ENCODE results near the gene RTCA.
A peak's percentile ranks its signal among the peaks of the same experiment; 100 is the strongest.
"Not testable (repeated sequence)": the region's sequence is repeated elsewhere in the genome, so short reads cannot be mapped to it uniquely, and the experiment has no call there.

RTCA gene

DNA sequence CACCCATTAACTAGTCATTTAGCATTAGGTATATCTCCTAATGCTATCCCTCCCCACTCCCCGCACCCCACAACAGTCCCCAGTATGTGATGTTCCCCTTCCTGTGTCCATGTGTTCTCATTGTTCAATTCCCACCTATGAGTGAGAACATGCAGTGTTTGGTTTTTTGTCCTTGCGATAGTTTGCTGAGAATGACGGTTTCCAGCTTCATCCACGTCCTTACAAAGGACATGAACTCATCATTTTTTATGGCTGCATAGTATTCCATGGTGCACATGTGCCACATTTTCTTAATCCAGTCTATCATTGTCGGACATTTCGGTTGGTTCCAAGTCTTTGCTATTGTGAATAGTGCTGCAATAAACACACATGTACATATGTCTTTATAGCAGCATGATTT lies 7.6 kb upstream of the RTCA start:
- H3K27me3 ChIP-seq (ENCODE audit: control insufficient read depth in 1 of 2, insufficient read depth in 2 of 2, low read length in 2 of 2); H3K4me1 ChIP-seq (ENCODE audit: control insufficient read depth, insufficient read depth, low read length); H3K9ac ChIP-seq (ENCODE audit: low read length in 2 of 2); H3K4me3 ChIP-seq (ENCODE audit: low read length in 2 of 2); H3K36me3 ChIP-seq (ENCODE audit: control insufficient read depth in 2 of 2, insufficient read depth in 2 of 2, low read length in 2 of 2); H3K9me3 ChIP-seq (ENCODE audit: control insufficient read depth in 2 of 2, low read length in 2 of 2); H3K27ac ChIP-seq (ENCODE audit: low read length): not testable (repeated sequence)

DNA sequence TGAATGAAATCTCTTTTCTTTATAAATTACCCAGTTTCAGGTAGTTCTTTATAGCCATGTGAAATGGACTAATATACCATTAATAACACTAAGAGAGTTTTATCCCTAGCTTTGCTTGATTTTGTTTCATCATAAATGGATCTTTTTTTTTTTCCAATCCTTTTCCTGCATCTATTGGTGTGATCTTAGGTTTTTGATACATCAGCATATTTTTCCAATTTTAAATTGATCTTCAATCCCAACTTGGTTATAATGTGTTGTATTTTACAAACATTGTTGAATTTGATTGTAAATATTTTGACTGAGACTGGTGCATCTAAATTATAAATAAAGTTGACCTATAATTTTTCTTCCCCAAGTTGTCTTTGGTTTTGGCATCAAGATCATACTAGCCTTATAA lies 4.3 kb upstream of the RTCA start:
- Histone ChIP-seq H3K36me3 (ENCODE audit: control insufficient read depth in 2 of 2, insufficient read depth in 2 of 2, low read length in 2 of 2) (no peaks in the 10 kb centered on the region), H3K4me1 (ENCODE audit: control insufficient read depth, insufficient read depth, low read length) (no peaks in the 10 kb centered on the region), H3K9me3 (ENCODE audit: control insufficient read depth in 2 of 2, low read length in 2 of 2) (no peaks in the 10 kb centered on the region), H3K27ac (ENCODE audit: low read length) (no peak overlapping the region), H3K27me3 (ENCODE audit: control insufficient read depth in 1 of 2, insufficient read depth in 2 of 2, low read length in 2 of 2) (no peaks in the 10 kb centered on the region), H3K4me3 (ENCODE audit: low read length in 2 of 2) (no peak overlapping the region), H3K9ac (ENCODE audit: low read length in 2 of 2) (no peak overlapping the region)

DNA sequence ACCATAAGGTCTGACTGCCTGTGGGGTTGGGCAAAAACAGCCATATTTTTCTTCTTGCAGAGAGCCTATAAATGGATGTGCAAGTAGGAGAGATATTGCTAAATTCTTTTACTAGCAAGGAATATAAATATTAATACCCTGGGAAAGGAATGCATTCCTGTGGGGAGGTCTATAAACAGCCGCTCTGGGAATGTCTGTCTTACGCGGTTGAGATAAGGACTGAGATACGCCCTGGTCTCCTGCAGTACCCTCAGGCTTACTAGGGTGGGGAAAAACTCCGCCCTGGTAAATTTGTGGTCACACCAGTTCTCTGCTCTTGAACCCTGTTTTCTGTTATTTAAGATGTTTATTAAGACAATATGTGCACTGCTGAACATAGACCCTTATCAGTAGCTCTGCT lies 1.9 kb upstream of the RTCA start:
- not testable (repeated sequence) for H3K9me3 ChIP-seq (ENCODE audit: control insufficient read depth in 2 of 2, low read length in 2 of 2); H3K27me3 ChIP-seq (ENCODE audit: control insufficient read depth in 1 of 2, insufficient read depth in 2 of 2, low read length in 2 of 2); H3K4me3 ChIP-seq (ENCODE audit: low read length in 2 of 2); H3K9ac ChIP-seq (ENCODE audit: low read length in 2 of 2); H3K27ac ChIP-seq (ENCODE audit: low read length); H3K36me3 ChIP-seq (ENCODE audit: control insufficient read depth in 2 of 2, insufficient read depth in 2 of 2, low read length in 2 of 2)
- peaks cover 12% of the 10 kb centered on the region for H3K4me1 ChIP-seq (ENCODE audit: control insufficient read depth, insufficient read depth, low read length)

DNA sequence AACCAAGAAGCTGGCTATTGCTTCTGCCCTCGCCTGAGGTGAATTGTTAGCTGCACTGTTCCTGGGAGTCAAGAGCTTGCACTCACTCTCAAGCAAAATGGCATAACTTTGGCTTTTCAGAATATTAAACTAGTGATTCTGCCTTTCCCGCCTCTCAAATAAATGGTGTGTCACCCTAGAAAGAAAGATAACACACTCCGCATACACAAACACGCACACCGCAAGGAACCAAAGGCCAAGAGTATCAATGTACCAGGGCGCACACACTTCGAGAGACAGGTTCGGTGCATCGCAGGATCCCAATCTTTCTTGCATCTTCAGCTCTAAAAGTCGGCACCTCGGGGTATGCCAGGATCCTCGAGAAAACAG lies 470 bp upstream of the RTCA start:
- Histone ChIP-seq H3K36me3 (ENCODE audit: control insufficient read depth in 2 of 2, insufficient read depth in 2 of 2, low read length in 2 of 2) (peaks cover 8 to 10% of the 10 kb centered on the region in 2 donors), H3K4me3 (ENCODE audit: low read length in 2 of 2) (peak overlapping the region; percentile 97), H3K27ac (ENCODE audit: low read length) (peak overlapping the region; percentile 64), H3K9me3 (ENCODE audit: control insufficient read depth in 2 of 2, low read length in 2 of 2) (no peaks in the 10 kb centered on the region), H3K9ac (ENCODE audit: low read length in 2 of 2) (peak overlapping the region; percentile 84 to 90), H3K27me3 (ENCODE audit: control insufficient read depth in 1 of 2, insufficient read depth in 2 of 2, low read length in 2 of 2) (no peaks in the 10 kb centered on the region), H3K4me1 (ENCODE audit: control insufficient read depth, insufficient read depth, low read length) (peaks cover 12% of the 10 kb centered on the region)

DNA sequence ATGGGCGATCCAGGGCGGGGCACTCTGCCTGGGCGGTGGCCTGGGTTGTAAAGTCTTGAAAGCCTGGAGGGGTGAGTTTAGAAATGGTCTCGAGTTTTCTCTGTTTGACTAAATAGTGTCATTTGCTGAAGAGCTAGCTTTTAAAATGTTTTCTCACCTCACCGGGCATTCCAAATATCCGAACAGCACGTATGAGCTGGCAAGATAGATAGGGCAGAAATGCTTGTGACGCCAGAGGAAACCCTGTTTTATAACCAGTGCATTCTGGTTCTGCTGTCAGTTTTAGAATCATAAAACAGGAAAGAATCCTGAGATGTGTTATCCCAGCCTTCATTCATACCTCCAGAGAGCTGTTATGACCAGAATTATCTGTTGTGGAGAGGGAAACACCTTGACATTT lies 725 bp downstream of the RTCA start:
- Histone ChIP-seq H3K9me3 (ENCODE audit: control insufficient read depth in 2 of 2, low read length in 2 of 2) (no peaks in the 10 kb centered on the region), H3K4me1 (ENCODE audit: control insufficient read depth, insufficient read depth, low read length) (peaks cover 12% of the 10 kb centered on the region), H3K27ac (ENCODE audit: low read length) (peak overlapping the region; percentile 64), H3K9ac (ENCODE audit: low read length in 2 of 2) (peak overlapping the region; percentile 84 to 90), H3K27me3 (ENCODE audit: control insufficient read depth in 1 of 2, insufficient read depth in 2 of 2, low read length in 2 of 2) (no peaks in the 10 kb centered on the region), H3K36me3 (ENCODE audit: control insufficient read depth in 2 of 2, insufficient read depth in 2 of 2, low read length in 2 of 2) (peaks cover 14 to 17% of the 10 kb centered on the region in 2 donors), H3K4me3 (ENCODE audit: low read length in 2 of 2) (peak overlapping the region; percentile 97)

DNA sequence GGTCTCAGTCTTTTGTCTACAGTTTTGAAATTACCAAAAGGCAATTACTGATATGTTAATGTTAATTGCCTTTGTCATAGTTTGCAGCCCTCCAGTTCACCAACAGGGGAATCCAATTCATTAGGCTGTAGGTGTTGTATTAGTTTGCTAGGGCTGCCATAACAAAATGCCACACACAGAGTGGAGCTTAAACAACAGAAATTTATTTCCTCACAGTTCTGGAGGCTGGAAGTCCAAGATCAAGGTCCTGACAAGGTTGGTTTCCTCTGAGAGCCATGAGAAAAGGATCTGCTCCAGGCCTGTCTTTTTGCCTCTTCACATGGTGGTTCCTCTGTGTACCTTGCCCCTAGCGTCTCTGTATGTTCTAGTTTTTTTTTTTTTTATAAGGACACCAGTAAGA lies 1.3 kb downstream of the RTCA start:
- H3K27ac ChIP-seq (ENCODE audit: low read length) = no peak overlapping the region
- peaks cover 18 to 19% of the 10 kb centered on the region in 2 donors for H3K36me3 ChIP-seq (ENCODE audit: control insufficient read depth in 2 of 2, insufficient read depth in 2 of 2, low read length in 2 of 2)
- peak overlapping the region in 1 of 2 donors; percentile 84 for H3K9ac ChIP-seq (ENCODE audit: low read length in 2 of 2)
- H3K27me3 ChIP-seq (ENCODE audit: control insufficient read depth in 1 of 2, insufficient read depth in 2 of 2, low read length in 2 of 2) = no peaks in the 10 kb centered on the region
- H3K4me3 ChIP-seq (ENCODE audit: low read length in 2 of 2) = peak overlapping the region; percentile 97
- peaks cover 12% of the 10 kb centered on the region for H3K4me1 ChIP-seq (ENCODE audit: control insufficient read depth, insufficient read depth, low read length)
- no peaks in the 10 kb centered on the region for H3K9me3 ChIP-seq (ENCODE audit: control insufficient read depth in 2 of 2, low read length in 2 of 2)

DNA sequence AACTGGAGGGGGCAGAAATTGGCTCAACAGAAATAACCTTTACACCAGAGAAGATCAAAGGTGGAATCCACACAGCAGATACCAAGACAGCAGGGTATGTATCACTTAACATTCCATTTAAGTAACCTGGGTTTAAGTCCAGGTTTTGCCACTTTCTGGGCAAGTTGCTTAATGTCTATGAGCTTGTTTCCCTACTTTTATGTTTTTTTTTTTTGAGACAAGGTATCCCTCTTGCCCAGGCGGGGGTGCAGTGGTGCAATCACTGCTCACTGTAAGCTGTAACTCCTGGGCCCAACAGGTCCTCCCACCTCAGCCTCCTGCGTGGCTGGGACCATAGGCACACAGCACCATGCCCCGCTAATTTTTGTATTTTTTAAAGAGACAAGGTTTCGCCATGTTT lies 2.2 kb downstream of the RTCA start:
- Histone ChIP-seq H3K9ac (ENCODE audit: low read length in 2 of 2) (peak overlapping the region in 1 of 2 donors; percentile 31), H3K4me3 (ENCODE audit: low read length in 2 of 2) (no peak overlapping the region), H3K27me3 (ENCODE audit: control insufficient read depth in 1 of 2, insufficient read depth in 2 of 2, low read length in 2 of 2) (no peaks in the 10 kb centered on the region), H3K4me1 (ENCODE audit: control insufficient read depth, insufficient read depth, low read length) (peaks cover 12% of the 10 kb centered on the region), H3K36me3 (ENCODE audit: control insufficient read depth in 2 of 2, insufficient read depth in 2 of 2, low read length in 2 of 2) (peaks cover 18 to 19% of the 10 kb centered on the region in 2 donors), H3K9me3 (ENCODE audit: control insufficient read depth in 2 of 2, low read length in 2 of 2) (no peaks in the 10 kb centered on the region), H3K27ac (ENCODE audit: low read length) (no peak overlapping the region)

DNA sequence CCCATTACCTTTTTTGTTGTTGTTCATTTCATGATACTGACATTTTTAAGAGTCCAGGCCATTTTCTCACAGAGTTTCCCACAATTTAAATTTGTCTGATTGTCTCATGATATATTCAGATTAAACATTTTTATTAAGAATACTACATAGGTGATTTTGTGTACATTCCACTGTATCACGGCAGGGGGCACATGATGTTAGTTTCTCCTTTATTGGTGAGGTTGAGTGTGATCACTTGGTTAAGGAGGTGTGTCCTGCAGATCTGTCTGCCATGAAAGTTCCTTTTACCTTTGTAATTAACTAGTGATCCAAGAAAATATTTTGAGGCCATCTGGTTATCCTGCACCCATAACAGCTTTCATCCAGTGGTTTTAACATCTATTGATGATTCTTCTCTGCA lies 11.8 kb downstream of the RTCA start:
- no peaks in the 10 kb centered on the region for H3K4me1 ChIP-seq (ENCODE audit: control insufficient read depth, insufficient read depth, low read length)
- H3K9ac ChIP-seq (ENCODE audit: low read length in 2 of 2) = no peak overlapping the region
- no peaks in the 10 kb centered on the region for H3K9me3 ChIP-seq (ENCODE audit: control insufficient read depth in 2 of 2, low read length in 2 of 2)
- H3K27me3 ChIP-seq (ENCODE audit: control insufficient read depth in 1 of 2, insufficient read depth in 2 of 2, low read length in 2 of 2) = no peaks in the 10 kb centered on the region
- H3K4me3 ChIP-seq (ENCODE audit: low read length in 2 of 2) = no peak overlapping the region
- H3K36me3 ChIP-seq (ENCODE audit: control insufficient read depth in 2 of 2, insufficient read depth in 2 of 2, low read length in 2 of 2) = peaks cover 22 to 38% of the 10 kb centered on the region in 2 donors
- H3K27ac ChIP-seq (ENCODE audit: low read length) = no peak overlapping the region

DNA sequence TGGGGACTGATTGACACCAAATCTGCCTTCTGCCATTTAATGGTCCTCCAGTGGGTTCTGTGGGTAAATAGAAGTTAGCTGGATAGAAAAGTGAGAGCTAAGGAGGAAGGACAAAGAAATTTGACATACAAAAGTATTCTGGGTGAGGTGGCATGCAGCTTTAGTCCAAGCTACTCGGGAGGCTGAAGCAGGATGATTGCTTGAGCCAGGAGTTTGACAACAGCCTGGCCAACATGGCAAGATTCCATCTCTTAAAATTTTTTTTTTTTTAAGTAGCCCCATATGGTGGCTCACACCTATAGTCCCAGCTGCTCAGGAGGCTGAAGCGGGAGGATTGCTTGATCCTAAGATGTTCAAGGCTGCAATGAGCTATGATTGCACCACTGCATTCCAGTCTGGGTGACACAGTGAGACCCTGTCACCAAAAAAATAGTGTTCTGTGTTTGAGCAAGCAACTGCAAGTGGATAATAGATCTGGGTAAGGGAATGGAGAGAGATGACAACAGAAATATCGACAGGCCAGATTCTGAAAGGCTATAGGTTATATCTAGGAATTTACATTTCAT lies 13.4 kb downstream of the RTCA start:
- no peak overlapping the region for H3K9ac ChIP-seq (ENCODE audit: low read length in 2 of 2)
- no peaks in the 10 kb centered on the region for H3K9me3 ChIP-seq (ENCODE audit: control insufficient read depth in 2 of 2, low read length in 2 of 2)
- no peak overlapping the region for H3K27ac ChIP-seq (ENCODE audit: low read length)
- H3K36me3 ChIP-seq (ENCODE audit: control insufficient read depth in 2 of 2, insufficient read depth in 2 of 2, low read length in 2 of 2) = peaks cover 15 to 29% of the 10 kb centered on the region in 2 donors
- no peaks in the 10 kb centered on the region for H3K27me3 ChIP-seq (ENCODE audit: control insufficient read depth in 1 of 2, insufficient read depth in 2 of 2, low read length in 2 of 2)
- H3K4me3 ChIP-seq (ENCODE audit: low read length in 2 of 2) = no peak overlapping the region
- H3K4me1 ChIP-seq (ENCODE audit: control insufficient read depth, insufficient read depth, low read length) = no peaks in the 10 kb centered on the region

DNA sequence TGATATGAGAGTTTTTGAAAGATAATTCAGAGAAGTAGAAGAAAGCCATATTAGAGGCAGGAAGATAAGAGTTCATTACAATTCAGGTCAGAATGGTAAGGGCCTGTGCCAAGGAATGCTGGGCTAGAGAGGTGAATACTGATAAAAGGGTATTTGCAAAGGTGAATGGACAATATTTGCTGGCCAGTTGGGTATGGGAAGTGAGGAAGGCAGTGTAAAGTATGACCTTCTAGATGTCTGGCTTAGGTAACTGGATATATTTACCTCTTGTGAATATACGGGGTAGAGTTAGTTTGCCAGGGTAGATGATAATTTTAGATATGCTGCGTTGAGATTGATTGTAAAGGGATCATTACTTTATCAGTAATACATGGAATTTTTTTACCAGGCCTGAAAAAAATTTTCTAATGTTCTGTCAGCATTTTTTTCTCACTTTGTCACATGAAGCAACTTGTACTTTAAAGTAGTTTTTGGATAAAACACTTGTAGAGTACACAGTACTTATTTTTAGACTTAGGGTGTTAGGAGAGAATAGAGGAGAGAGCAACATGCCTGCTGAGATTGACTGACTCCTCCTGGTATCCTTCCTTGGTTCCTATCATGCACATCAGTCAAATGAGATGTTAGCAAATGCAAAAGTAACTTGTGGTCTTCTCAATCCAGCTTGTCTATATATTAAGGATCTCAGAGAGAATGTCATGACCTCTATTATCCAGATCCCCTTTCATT lies 14.1 kb downstream of the RTCA start:
- H3K4me3 ChIP-seq (ENCODE audit: low read length in 2 of 2) = no peak overlapping the region
- no peaks in the 10 kb centered on the region for H3K27me3 ChIP-seq (ENCODE audit: control insufficient read depth in 1 of 2, insufficient read depth in 2 of 2, low read length in 2 of 2)
- H3K36me3 ChIP-seq (ENCODE audit: control insufficient read depth in 2 of 2, insufficient read depth in 2 of 2, low read length in 2 of 2) = peaks cover 18 to 31% of the 10 kb centered on the region in 2 donors
- no peaks in the 10 kb centered on the region for H3K9me3 ChIP-seq (ENCODE audit: control insufficient read depth in 2 of 2, low read length in 2 of 2)
- no peak overlapping the region for H3K9ac ChIP-seq (ENCODE audit: low read length in 2 of 2)
- H3K27ac ChIP-seq (ENCODE audit: low read length) = no peak overlapping the region
- no peaks in the 10 kb centered on the region for H3K4me1 ChIP-seq (ENCODE audit: control insufficient read depth, insufficient read depth, low read length)

DNA sequence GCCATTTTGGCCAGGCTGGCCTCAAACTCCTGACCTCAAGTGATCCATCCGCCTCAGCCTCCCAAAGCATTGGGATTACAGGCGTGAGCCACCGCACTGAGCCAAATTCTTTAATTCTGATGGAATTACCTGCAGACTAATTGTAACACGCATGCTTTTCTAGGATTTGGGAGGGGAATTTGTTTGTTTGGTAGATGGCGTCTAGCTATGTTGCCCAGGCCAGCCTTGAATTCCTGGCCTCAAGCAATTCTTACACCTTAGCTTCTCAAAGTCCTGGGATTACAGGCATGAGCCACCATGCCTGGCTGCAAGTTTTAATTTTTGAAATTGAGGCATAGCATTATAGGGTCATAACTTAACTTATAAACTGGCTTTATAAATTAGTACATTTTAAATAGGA lies 18.6 kb downstream of the RTCA start:
- Histone ChIP-seq H3K9me3 (ENCODE audit: control insufficient read depth in 2 of 2, low read length in 2 of 2) (no peaks in the 10 kb centered on the region), H3K4me3 (ENCODE audit: low read length in 2 of 2) (no peak overlapping the region), H3K27ac (ENCODE audit: low read length) (no peak overlapping the region), H3K9ac (ENCODE audit: low read length in 2 of 2) (no peak overlapping the region), H3K36me3 (ENCODE audit: control insufficient read depth in 2 of 2, insufficient read depth in 2 of 2, low read length in 2 of 2) (peaks cover 19 to 24% of the 10 kb centered on the region in 2 donors), H3K4me1 (ENCODE audit: control insufficient read depth, insufficient read depth, low read length) (no peaks in the 10 kb centered on the region), H3K27me3 (ENCODE audit: control insufficient read depth in 1 of 2, insufficient read depth in 2 of 2, low read length in 2 of 2) (no peaks in the 10 kb centered on the region)

Data from stomach smooth muscle (tissue), 2 donors.